H4 (cell line): ENCODE data around the gene PNKP. TPM values are rescaled to one million over a fixed set of nuclear protein-coding genes. Genes with fewer than 3 reads are reported as not detected.

Experiments used
- DNase-seq: peaks from one replicate; pipeline ENCODE4 v3.0.0-alpha.2; 2015; ENCODE audit warnings: low spot score
- total RNA-seq: library from RNA; depleted of rRNA; stranded (reverse); fragments of >200 nt; shearing (Covaris generic); gene quantifications from 2 replicates; pipeline ENCODE4 v1.2.3, GENCODE V29; 2014

Gene PNKP
- total RNA-seq, 1 experiment from 2014 or later, result 20.5 TPM

DNA sequence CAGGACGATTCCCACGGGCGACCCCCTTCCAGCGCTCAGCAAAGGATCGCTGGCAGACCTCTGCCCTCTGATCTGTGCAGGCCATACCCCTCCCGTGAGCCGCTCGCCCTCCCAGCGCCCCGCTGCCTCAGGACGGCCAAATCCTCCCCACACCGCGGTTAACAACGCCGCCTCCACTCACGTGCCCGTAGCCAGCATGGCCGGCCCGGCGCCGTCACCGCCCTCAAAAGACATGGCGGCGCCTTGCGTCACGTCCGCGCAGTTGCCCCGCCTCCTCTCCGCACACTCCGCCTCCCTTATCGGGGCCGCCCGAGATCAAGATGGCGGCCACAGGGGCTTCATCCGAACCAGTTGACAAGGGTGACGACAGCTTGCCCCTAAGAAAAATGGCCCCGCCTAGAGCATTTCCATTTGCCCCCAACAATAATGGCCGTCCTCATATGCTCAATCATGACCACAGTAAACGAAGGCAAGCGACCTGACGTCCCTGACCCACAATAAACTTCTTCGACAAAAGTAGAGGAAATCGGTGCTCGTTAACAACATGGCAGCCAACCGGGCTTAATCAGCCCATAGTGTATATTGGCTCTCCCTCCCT lies 9.1 kb upstream of the PNKP start:
- peak; percentile 98 for DNase-seq

DNA sequence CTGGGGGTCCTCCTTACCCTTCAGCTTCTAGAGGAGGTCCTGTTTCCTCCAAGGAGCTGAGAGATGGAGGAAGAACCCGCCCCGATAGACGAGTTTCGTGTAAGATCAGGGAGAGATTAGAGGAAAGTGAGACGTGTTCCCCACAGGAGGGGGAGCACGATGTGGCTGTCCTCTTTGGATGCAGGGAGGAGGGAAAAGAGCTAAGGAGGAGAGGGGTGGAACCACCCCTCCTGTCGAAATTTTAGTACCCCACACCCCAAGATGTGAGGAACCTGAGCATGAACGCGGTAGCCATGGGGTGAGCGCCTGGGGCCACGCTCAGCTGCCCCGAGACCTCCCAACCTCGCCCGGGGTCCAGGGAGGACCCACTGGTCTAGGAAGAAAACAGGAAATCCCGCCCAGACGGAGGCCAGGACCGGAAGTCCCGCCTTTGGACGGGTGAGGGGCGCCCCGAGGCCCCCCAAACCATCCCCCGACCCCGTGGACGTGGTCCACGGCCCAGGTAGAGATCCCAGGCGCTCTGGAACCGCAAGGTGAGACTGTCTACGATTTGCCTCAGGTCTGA lies 8.6 kb upstream of the PNKP start:
- no peak for DNase-seq

DNA sequence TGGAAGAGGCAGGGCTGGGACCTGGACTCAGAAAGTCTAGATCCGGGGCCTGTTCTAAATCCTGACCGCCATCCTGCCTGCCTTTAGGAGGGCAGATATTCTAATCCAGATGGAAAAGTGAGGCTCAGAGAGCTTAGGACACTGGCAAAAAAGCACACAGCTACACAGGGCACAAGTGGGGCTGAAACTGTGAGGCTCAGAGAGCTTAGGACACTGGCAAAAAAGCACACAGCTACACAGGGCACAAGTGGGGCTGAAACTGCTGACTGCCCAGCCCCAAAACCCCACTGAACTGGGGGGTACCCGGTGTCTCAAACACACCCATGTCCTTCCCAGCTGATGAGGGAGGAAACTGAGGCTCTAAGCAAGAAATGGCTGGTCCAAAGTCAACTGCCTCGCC lies 7.8 kb upstream of the PNKP start:
- no peak for DNase-seq

DNA sequence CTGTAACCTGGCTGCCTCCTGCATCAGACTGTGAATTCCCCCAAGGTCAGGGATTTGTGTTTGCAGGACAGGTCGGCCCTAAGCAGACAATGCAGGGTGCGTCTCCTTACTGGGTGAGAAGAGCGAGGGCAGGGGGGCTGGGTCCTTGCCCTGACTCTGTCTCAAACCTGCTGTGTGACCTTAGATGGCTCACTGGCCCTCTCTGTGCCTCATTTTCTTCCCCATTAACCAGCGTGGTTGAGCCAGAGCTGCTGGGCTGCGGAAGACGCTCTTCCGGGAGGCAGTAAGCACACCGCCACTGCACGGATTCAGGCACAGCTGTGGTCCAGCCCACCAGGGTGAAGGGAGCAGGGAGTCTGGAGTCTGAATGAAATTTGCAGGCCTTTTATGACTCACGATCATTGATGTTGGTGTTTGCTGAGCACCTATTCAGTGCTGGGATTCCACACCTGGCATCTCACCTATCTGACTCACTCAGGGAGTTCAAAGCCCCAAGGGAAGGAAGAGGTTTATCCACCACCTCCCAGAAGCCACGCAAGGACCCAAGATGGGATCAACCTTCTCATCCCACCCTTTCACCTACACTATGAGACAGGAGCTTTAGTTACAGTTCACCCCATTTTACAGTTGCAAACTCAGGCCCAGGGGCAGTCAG lies 7.3 kb upstream of the PNKP start:
- no peak for DNase-seq

DNA sequence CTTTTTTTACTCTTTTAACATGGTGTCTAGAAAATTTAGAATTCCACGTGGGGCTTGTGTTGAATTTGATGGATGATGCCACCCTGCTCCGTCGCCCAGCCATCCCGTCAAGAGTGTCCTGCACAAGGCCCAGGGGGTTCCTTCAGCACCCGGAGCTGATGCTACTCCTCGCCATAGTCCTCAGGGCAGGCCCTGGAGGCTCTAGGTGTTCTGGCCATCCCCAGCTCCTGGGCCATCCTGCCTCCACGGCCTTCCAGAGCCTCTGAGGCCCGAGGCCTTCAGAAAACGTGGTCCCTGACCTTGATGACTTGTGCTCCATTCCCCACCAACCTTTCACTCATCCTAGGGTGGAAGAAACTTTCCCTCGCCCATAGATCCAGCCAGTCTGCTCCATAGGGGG lies 6.5 kb upstream of the PNKP start:
- DNase-seq, result no peak

DNA sequence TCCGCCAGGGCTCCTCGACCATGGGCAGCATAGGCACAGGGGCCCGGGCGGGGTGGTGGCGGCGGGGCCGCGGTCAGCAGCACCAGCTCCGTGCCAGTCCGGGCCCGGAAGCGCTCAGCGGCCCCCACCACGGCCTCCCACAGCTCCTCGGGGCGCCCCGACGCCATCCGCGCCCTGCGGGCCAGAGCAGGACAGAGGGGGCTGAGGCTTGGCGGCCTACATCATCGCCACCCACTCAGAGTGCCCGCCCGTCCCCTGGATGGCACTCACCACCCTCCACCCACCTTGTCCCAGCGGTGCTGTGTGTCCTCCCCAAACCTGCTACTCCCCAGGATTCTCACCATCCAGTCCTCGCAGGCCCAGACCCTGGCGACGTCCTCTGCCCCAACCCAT lies 5.7 kb upstream of the PNKP start:
- no peak for DNase-seq

DNA sequence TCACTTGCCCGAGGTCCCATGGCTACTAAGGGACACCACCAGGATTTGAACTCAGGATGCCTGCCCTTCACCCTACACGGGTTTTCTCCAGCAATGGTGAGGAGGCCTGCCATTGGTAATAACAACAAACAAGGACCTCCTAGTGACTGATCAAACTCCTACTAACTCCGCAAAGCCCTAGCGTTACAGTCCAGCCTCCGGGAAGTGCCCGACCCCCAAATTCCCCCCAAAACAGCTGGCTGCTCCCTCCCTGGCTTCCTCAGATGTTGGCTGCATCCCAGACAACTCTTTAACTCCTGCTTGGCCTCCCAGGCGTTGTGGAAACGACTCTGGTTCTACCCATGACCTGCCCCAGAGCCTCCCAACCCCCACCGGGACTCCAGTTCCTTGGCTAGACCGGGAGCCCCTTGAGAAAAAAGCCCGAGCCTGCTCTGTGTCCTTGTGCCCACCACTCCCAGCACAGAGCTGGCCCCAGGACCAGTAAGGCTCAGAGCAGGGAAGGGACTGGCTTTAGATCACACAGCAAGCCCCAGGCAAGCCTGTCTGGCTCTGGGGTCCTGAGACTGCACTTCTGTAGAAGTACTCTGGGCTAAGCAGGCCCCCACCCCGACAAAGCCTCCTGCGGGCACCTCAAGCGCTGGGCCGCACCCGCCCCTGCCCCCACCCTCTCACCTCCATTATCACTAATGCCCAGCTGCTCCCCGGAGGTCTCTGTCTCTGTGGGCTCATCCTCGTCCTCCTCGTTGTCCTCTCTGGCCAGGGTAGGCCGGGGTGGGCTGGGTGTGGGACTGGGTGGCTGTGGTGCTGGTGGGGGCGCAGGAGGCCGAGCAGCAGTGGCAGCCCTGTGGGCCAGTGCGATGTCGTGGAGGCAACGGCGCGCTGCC lies 5.1 kb upstream of the PNKP start:
- no peak for DNase-seq

DNA sequence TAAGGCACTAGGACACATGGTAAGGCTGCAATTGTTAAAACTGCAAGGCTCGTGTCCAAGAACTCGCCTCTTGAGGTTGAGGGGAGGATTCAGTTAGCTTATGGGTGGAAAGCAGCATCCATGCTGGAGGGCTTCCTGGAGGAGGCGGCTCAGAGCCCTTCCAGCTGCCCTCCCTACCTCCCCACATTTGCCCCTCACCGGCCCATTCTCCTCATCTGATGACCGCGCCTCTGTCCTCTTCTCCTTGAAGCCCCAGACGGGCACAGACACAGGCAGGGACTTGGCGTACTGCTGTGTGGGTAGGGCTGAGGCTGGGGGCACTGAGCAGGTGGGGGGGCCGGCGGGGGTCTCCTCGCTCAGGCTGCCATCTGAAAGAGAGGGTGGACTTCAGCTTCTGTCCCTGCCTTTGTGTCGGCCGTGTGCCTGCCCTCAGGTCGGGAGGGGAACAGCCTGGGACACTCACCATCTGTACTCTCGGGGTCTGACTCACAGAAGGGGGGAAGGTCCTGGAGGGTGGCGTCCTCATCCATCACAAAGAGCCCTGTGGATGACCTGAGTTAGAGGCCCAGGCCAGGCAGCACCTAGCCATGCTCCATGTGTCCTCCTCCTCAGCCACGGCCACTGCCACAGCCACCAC lies 4.1 kb upstream of the PNKP start:
- DNase-seq, result no peak

DNA sequence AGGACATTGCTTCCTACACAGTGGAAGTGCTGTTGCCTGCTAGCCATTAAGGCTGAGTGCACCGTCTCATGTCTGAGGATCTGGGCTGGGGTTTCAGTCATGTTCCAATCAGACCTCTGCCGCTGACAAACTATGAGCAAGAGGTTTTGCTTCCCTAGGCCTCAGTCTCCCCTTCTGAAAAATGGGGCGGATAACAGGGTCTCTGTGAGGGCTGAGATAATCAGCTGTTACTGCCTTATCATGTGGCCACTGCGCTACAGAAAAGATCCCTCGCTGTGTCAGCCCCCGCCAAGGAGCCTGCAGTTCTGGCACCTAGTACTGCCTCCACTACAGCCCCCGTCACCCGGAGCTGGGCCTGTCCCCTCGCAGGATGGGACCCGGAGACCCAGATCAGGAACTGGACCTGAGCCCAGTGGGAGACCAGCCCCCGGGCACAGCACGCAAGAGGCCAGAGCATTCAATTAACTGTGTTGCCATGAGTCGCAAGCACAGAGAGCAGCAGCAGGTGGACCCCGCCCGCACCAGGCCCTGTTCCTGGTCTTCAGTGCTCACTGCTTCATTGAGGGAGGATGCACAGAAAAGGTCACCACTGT lies 3.0 kb upstream of the PNKP start:
- no peak for DNase-seq

DNA sequence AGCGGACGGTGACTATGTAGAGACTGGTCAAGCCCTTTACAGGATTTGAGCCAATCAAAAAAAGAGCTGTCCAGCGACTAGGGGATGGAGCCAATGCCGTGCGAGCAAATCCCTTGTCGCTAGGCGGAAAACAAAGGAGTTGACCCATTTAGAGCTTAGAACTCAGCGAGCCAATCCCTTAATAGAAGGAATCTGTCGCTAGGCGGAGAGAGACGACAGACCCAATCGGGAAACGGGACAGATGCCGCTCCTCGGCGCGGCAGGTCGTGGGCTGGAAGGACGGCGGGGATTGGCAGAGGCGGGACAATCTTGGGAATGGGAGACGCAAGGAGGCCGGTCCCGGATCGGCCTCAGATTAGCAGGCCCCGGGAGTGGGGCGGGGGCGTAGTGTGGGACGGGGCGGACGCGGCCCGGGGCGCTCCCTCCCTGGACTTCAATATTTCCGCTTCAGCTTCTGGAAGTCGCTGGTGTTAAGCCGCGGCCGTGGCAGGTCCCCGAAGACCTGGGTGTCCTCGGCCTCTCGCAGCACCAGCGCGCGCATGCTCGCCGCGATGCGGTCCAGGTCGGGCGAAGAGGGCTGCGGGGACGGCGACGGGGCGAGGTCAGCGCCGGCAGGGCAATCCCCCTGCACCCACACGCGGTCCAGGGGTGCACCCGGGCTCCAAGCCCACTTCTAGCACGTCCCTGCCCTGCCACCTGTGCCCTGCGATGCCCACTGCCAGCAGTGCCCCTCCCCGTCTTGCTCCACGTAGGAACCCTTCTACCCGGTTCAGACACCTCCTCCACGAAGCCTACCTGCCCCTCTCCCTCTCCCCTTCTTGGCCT lies 2.3 kb upstream of the PNKP start:
- peak; percentile 100 for DNase-seq

DNA sequence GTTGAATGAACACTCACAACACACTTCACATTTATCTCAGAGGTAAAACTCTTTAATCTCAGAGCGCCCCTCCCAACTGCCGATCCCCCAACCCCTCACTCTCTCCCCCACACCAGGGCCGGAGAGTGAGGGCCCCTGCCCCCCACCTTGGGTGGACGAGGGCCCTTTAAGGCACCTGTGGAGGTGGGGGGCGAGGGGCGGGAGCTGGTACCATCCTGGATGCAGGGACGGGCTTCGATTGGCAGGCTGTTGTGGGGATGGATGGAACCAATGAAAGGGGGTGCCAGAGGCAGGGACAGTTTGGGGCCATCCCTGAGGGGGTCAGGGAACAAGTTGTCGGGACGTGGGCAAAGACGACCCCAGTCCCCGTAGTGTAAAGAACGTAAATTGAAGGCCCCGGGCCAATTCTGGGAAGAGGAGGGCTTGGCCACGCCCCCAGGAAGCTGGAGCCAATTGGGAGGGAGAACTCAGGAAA lies 1.7 kb upstream of the PNKP start:
- no peak for DNase-seq

DNA sequence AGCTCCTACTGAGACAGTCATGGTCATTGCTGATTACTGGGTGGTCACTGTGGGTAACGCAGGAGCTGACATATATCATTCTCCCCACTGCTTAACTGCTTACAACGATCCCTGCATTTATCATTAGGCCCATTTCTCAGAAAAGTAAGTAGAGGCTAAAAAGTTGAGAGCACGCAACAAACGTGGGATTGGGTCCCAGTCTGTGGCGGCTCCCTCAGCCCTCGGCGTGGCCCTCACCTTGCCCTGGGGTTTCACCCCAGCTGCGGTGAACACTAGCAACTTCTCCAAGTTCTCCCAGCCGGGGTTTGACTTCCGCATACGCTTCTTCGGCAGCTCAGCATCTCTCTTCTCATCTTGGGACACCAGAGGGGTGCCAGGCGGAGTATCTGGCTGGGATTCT lies 2.5 kb downstream of the PNKP start:
- DNase-seq, result no peak

DNA sequence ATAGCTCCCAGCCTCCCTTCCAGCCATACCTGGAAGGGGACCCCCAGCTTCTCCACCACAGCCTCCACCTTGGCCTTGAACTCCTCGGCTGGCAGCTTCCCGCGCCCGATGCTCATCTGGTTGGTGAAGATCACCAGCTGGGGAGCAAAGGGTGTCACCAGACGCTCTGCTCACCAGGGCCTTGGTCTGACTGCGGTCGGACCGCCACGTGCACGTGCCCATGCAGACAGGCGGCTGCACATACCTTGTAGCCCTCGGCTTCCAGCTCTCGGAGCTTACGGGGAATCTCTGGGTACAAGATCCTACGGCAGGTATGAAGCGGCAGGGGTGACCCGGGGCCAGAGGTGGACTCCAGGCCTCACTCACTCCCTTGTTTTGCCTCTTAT lies 3.4 kb downstream of the PNKP start:
- no peak for DNase-seq

DNA sequence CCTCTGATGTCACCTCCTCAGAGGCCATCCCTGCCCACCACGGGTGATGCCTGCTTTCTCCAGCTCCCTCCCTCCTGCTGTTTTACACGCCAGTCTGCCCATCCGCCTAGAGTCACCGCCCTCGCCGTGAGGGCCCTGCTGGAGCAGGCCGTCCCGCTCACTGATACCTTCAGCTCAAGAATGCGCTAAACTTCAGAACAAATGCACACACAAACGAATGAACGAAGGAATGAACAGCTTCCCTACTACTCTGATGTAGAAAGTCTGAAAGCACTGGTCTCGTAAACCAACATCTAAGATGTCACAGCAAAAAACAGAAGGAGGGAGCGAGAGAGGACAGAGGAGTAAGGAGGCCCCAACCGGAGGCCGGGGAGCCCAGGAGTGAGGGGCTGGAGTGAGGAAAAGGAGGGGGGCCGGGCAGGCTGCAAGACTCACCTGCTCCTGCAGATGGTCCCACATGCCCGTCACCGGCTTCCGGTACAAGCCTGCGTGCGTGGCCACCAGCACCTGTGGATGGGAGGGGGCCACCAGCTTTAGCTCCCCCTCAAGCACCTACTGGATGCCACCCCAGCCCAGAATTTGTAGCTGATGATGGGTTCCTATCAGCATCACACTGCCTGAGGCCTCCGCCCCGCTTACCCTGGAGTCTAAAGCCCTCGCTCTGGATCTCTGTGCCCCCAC lies 4.0 kb downstream of the PNKP start:
- DNase-seq, result no peak

DNA sequence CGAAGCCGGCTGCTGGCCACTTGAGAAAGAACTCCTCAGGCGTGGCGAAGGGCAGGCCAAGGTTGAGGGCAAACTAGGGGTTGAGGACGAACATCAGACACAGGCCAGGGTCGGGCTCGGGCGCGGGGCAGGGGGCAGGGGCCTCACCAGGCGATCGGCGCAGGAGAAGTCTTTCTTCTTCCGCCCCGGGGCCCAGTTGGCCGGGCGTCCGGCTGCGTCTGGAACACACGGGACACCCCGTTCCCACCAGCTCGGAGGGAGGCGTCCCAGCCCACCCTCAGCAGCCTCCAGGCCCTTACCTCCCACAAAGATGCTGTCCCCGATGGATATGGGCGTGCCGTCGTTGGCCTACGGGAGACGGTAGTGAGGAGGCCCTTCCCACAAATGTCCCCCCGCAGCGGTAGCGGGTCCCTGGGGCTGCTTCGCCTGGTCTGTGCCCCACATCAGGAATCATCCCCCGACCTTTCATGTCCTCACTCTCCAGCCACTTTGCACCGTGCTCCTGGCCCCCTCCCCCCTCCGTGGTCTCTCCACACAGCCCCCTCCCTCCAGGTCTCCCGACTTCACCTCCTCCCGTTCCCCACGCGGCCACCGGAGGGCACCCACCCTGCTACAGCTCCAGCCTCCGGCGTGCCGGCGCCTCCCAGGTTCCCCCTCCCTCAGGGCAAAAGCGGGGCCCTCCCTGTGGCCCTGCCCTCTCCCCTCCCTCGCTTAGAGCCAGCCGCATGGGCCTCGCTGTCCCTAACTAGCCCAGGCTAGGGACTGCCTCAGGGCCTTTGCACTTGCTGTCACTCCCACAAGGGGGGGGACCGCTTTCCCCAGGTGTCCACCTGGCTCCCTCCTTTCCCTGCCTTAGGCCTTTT lies 4.8 kb downstream of the PNKP start:
- DNase-seq, result no peak

DNA sequence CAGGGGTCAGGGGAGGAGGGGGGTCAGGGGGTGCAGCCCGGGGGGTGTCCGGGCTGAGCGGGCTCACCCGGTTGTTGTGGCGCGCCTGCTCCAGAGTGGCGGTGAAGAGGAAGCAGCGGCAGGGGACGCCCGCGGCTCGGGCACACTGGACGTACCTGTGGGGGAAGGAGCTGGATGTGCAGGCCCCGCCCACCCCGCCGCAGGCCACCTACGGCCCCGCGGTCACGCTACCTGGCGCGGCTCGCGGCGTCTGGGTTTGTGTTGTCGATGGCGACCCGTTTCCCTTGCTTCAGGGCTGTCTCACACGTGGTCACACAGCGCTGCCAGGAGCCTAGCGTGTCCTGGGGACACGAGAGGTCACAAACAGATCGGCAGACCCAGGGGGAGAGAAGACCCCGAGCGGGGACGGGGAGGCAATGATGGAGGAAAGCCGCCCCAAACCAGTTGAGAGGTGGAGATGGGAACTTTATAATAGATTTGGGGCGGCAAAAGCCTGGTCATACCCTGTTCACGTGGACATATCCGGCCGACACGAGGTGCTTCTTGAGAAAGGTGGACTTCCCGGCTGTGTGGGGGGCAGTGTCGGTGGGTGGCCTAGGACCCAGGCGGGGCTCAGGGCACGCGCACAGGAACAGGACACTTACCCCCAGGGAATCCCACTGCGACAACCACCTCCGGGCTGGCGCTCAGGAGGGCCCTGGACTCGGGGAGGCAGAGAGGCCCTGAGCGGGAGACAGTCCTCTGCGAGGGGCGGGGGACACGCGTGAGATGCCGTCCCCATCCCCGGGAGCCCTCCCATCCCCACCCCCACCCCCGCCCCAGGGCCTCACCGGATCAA lies 5.6 kb downstream of the PNKP start:
- no peak for DNase-seq

DNA sequence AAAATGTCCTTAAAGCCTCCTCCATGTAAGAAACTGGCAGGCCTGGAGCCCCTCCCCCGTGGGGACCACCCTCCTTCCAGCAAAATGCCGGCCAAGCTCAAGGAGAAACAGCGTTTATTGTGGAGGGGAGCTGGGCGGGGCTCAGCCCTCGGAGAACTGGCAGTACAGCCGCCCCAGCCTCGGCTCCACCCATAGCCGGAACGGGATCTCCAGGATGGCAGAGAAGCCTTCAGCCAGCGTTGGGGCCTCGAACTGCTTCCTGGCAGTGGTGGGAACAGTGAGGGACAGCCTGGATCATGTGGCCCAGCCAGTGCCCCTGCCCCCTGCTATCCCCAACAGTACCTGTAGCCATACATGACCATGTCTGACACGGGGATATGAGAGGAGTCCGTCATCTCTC lies 6.3 kb downstream of the PNKP start:
- DNase-seq, result no peak
